OCI-LY7 (cell line): Measurements from ENCODE around the gene TBX4. TPM values are rescaled to one million over a fixed set of nuclear protein-coding genes. Genes with fewer than 3 reads are reported as not detected.

Experiments
- BruUV-seq: library from RNA; stranded (reverse); fragments of 400-500 nt; replicated peaks from 2 replicates; lab custom pipeline; 2021; lab: Mats Ljungman, UMichigan
- CTCF ChIA-PET: fragments of 300-600 bp; sonication (Branson Sonifier 250); formaldehyde crosslinking; loops from one replicate; lab custom pipeline; 2022; ENCODE audit warnings: antibody characterized with exemption; ENCODE audit not compliant: unreplicated experiment; lab: Charles Lee
- POLR2A ChIA-PET: fragments of 300-600 bp; sonication (Branson Sonifier 250); formaldehyde crosslinking; loops from one replicate; lab custom pipeline; 2022; ENCODE audit warnings: antibody characterized with exemption; lab: Charles Lee
- DNase-seq: peaks from one replicate; pipeline ENCODE4 v3.0.0-alpha.2; 2015; ENCODE audit warnings: low spot score
- H2AFZ ChIP-seq: fragments of 200-600 bp; sonication (generic), shearing (Covaris generic); 2 replicates; pipeline ENCODE4 v1.6.1; 2014; ENCODE audit warnings: mild to moderate bottlenecking, antibody characterized with exemption, low read length, moderate library complexity
- H3K27ac ChIP-seq: fragments of 200-600 bp; sonication (generic); 2 replicates; pipeline ENCODE4 v1.5.1; 2014; ENCODE audit warnings: mixed run types, low read depth, mild to moderate bottlenecking, moderate library complexity, low read length, inconsistent platforms; ENCODE audit not compliant: poor library complexity, severe bottlenecking
- H3K36me3 ChIP-seq: fragments of 200-600 bp; sonication (generic); 2 replicates; pipeline ENCODE4 v1.6.1; 2014; ENCODE audit warnings: mild to moderate bottlenecking, antibody characterized with exemption, low read length, moderate library complexity, mixed read lengths; ENCODE audit not compliant: insufficient read depth
- H3K4me1 ChIP-seq: fragments of 200-600 bp; sonication (generic); 2 replicates; pipeline ENCODE4 v1.5.1; 2014; ENCODE audit warnings: mild to moderate bottlenecking, low read length; ENCODE audit not compliant: insufficient read depth, poor library complexity, severe bottlenecking
- H3K4me2 ChIP-seq: fragments of 200-600 bp; sonication (generic); 2 replicates; pipeline ENCODE4 v1.6.1; 2014; ENCODE audit warnings: mild to moderate bottlenecking, low read length
- H3K4me3 ChIP-seq: fragments of 200-600 bp; sonication (generic); 2 replicates; pipeline ENCODE4 v1.5.1; 2014; ENCODE audit warnings: mild to moderate bottlenecking, low read depth, low read length; ENCODE audit not compliant: poor library complexity, severe bottlenecking
- H3K79me2 ChIP-seq: fragments of 200-600 bp; sonication (generic); 2 replicates; pipeline ENCODE4 v1.6.1; 2016; ENCODE audit warnings: low read depth, mild to moderate bottlenecking, low read length, moderate library complexity, mixed read lengths; ENCODE audit not compliant: insufficient read depth
- H3K9me2 ChIP-seq: fragments of 200-600 bp; sonication (generic); 2 replicates; pipeline ENCODE4 v1.6.1; 2016; ENCODE audit warnings: mild to moderate bottlenecking, low read length, mixed read lengths; ENCODE audit not compliant: insufficient read depth
- H3K9me3 ChIP-seq: fragments of 200-600 bp; sonication (generic); 2 replicates; pipeline ENCODE4 v1.6.1; 2014; ENCODE audit warnings: mild to moderate bottlenecking, mixed run types, low read length, mixed read lengths
- H4K20me1 ChIP-seq: fragments of 200-600 bp; sonication (generic); 2 replicates; pipeline ENCODE4 v1.6.1; 2014; ENCODE audit warnings: mild to moderate bottlenecking, antibody characterized with exemption, low read length, moderate library complexity, mixed read lengths; ENCODE audit not compliant: insufficient read depth
- EZH2phosphoT487 ChIP-seq: fragments of 200-600 bp; sonication (generic); IDR thresholded peaks from 2 replicates; pipeline ENCODE4 v1.6.1; 2018; ENCODE audit warnings: low read depth, borderline replicate concordance, mild to moderate bottlenecking, mixed run types, antibody characterized with exemption, low read length, moderate library complexity, mixed read lengths
- intact Hi-C: fragments of 100-400 bp; cut with micrococcal nuclease; formaldehyde crosslinking; loops from one replicate; pipeline ENCODE4 v1.10.0; 2022; ENCODE audit not compliant: unreplicated experiment
- total RNA-seq, 2 experiments: library from RNA; depleted of rRNA in 1 of 2; stranded (reverse); fragments of >200 nt in 1 of 2; shearing (Covaris generic) in 1 of 2; gene quantifications; 2 replicates each; pipeline ENCODE4 v1.2.3, GENCODE V29; 2014 to 2022
- TF ChIP-seq, protein P1 (sequence below): fragments of 200-600 bp; sonication (generic); conservative IDR thresholded peaks from 2 replicates; pipeline ENCODE4 v1.5.1; 2014; ENCODE audit warnings: mild to moderate bottlenecking, antibody characterized with exemption, low read length, moderate library complexity, mixed read lengths

Gene TBX4
- total RNA-seq, 2 experiments from 2014 or later = not detected

DNA sequence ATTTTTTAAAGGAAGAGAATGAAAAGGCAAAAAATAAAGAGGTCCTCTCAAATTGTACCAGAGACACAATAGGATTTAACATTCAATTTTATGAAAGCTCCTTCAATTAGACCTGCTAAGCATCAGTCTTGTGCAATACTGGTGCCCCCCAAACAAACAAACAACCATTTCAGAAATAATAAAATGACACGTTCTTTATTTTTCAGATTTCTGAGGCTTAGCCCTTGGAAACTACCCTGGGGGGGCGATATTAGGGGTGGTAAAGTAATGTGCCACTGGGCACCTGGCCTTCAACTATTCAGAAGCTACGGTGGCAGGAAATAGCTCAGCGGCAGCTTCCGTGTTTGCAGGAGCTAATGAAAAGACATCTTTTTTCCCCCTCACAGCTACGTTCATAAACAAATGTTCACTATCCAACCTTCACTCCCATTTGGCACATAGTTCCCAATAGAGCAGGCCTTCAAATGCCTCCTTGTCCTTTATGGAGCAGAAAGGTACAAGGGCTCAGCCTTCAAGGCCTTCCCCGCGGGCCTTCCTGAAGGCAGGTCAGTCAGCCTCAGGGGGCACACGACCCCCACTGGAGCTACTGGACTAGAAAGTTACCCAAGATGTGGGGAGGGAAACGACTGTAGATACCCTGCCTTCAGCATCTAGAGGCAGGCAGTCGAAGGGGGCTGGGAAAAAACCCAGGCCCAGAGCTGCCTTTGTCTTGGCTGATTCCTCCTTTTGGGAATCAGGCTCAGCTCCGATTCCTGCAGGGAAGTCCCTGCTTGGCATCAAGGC is 44.1 kb downstream of the TBX4 start:
- H3K4me2 ChIP-seq = no peak overlapping the region
- POLR2A ChIA-PET = interaction anchor here (1.1 to 1.3 kb wide), 2 partner anchors 23 to 98 kb away, joined by 3 to 4 read pairs; no protein-coding TSS in a partner anchor
- no peaks in the 10 kb centered on the region for H3K9me3 ChIP-seq
- no peaks in the 10 kb centered on the region for H3K9me2 ChIP-seq
- no peak overlapping the region for H3K27ac ChIP-seq
- no peaks in the 10 kb centered on the region for H3K4me1 ChIP-seq
- H4K20me1 ChIP-seq = no peaks in the 10 kb centered on the region
- TF ChIP-seq EZH2phosphoT487 = no peak
- TF ChIP-seq, protein P1, sequence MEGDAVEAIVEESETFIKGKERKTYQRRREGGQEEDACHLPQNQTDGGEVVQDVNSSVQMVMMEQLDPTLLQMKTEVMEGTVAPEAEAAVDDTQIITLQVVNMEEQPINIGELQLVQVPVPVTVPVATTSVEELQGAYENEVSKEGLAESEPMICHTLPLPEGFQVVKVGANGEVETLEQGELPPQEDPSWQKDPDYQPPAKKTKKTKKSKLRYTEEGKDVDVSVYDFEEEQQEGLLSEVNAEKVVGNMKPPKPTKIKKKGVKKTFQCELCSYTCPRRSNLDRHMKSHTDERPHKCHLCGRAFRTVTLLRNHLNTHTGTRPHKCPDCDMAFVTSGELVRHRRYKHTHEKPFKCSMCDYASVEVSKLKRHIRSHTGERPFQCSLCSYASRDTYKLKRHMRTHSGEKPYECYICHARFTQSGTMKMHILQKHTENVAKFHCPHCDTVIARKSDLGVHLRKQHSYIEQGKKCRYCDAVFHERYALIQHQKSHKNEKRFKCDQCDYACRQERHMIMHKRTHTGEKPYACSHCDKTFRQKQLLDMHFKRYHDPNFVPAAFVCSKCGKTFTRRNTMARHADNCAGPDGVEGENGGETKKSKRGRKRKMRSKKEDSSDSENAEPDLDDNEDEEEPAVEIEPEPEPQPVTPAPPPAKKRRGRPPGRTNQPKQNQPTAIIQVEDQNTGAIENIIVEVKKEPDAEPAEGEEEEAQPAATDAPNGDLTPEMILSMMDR = no peak
- no peaks in the 10 kb centered on the region for H3K36me3 ChIP-seq
- intact Hi-C loops = no loop called here
- no peak overlapping the region for H3K4me3 ChIP-seq
- DNase-seq = no peak
- no peaks in the 10 kb centered on the region for H3K79me2 ChIP-seq
- no TSS peak for BruUV-seq
- no peak overlapping the region for H2AFZ ChIP-seq
- CTCF ChIA-PET = no interaction called here

DNA sequence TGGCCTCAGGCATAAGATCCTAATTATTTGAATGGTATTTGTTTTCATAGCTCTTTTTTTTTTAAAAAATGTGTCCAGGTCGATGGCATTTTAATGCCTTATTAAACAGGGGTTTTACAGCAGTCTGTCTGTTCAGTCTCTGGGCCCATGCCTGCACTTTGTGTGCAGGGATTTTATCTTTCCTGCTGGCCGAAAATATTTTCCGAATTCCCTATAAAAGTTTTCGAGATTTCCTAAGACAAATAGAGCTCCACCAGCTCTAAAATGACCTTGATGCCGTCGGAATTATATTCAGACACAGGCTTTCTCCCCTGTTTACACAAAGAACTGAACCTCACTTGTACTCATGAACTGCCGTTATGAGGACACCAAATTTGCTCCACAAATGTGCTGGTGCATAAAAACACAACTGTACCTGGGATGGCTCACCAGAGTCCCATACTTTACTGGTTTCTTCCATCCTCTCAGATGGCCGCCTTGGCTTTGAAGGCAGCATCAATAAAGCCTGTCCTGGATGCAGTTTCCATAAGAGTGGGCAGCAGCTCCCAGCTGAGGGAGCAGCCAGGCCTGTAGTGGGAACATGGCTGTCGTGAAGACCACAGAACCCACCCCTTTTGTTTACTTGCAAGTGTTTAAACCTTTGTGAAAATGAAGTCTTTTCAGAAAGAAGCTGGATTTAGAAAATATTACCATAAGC is 44.9 kb downstream of the TBX4 start:
- H2AFZ ChIP-seq = no peak overlapping the region
- CTCF ChIA-PET = no interaction called here
- BruUV-seq = no TSS peak

More for the DNA sequence above, 44.9 kb downstream of the TBX4 start:
- Histone ChIP-seq H3K4me1 (no peaks in the 10 kb centered on the region), H4K20me1 (no peaks in the 10 kb centered on the region), H3K27ac (no peak overlapping the region), H3K9me3 (no peaks in the 10 kb centered on the region), H3K4me3 (no peak overlapping the region), H3K36me3 (no peaks in the 10 kb centered on the region), H3K4me2 (no peak overlapping the region), H3K79me2 (no peaks in the 10 kb centered on the region), H3K9me2 (no peaks in the 10 kb centered on the region)
- intact Hi-C loops = no loop called here
- TF ChIP-seq, protein P1 = no peak
- TF ChIP-seq EZH2phosphoT487 = no peak
- DNase-seq = no peak
- POLR2A ChIA-PET = interaction anchor here (1.1 to 1.3 kb wide), 2 partner anchors 24 to 98 kb away, joined by 3 to 4 read pairs; no protein-coding TSS in a partner anchor
